PC-3 (cell line): ENCODE results near the gene OR10A5.

Experiments used
- CTCF ChIP-seq: fragments of 300-600 bp; sonication (generic); conservative IDR thresholded peaks from 2 replicates; pipeline ENCODE4 v1.5.1; 2017; ENCODE audit warnings: antibody characterized with exemption, low read depth, mild to moderate bottlenecking, low read length
- EZH2phosphoT487 ChIP-seq: fragments of 300-600 bp; sonication (generic); IDR thresholded peaks from 2 replicates; pipeline ENCODE4 v1.6.1; 2018; ENCODE audit warnings: mild to moderate bottlenecking, antibody characterized with exemption, low read length, borderline replicate concordance

- TF ChIP-seq CTCF (no peak), EZH2phosphoT487 (no peak)
Measured at GRCh38 chr11:6876325-6876724, 30.8 kb downstream of the OR10A5 start, which contains the start of gene OR10A4.
